GM19193 (cell line): ENCODE measurements around the gene NAGK.

Experiments used
- POLR2A ChIP-seq: IDR thresholded peaks from 4 replicates; pipeline ENCODE4 v1.6.1; 2011; ENCODE audit not compliant: insufficient read depth, insufficient read length; ENCODE audit errors: extremely low read depth

NAGK gene

GRCh38 chr2:71122387-71123298 lies 54.2 kb downstream of the NAGK start:
- TF ChIP-seq POLR2A: no peak

GRCh38 chr2:71125506-71126294 lies 57.3 kb downstream of the NAGK start:
- TF ChIP-seq POLR2A: no peak

GRCh38 chr2:71126957-71127356 lies 58.5 kb downstream of the NAGK start:
- no peak for TF ChIP-seq POLR2A
